GM13976 (cell line): ENCODE data around the gene RPL18A.

Experiments
- DNase-seq: peaks from one replicate; pipeline ENCODE4 v3.0.0; 2012; ENCODE audit warnings: low spot score
- in situ Hi-C: fragments of 300-500 bp; cut with MboI; formaldehyde crosslinking; loops from one replicate; pipeline ENCODE4 v1.12.0; 2022; ENCODE audit warnings: low sequenced_read_pairs, mixed read lengths, inconsistent platforms; ENCODE audit not compliant: unreplicated experiment
- TF ChIP-seq, protein P1 (sequence below): IDR thresholded peaks from 2 replicates; pipeline ENCODE4 v1.5.1; 2012; ENCODE audit warnings: borderline replicate concordance, mild to moderate bottlenecking; ENCODE audit not compliant: insufficient read depth; ENCODE audit errors: extremely low read depth, missing control alignments, control extremely low read depth

RPL18A gene

DNA sequence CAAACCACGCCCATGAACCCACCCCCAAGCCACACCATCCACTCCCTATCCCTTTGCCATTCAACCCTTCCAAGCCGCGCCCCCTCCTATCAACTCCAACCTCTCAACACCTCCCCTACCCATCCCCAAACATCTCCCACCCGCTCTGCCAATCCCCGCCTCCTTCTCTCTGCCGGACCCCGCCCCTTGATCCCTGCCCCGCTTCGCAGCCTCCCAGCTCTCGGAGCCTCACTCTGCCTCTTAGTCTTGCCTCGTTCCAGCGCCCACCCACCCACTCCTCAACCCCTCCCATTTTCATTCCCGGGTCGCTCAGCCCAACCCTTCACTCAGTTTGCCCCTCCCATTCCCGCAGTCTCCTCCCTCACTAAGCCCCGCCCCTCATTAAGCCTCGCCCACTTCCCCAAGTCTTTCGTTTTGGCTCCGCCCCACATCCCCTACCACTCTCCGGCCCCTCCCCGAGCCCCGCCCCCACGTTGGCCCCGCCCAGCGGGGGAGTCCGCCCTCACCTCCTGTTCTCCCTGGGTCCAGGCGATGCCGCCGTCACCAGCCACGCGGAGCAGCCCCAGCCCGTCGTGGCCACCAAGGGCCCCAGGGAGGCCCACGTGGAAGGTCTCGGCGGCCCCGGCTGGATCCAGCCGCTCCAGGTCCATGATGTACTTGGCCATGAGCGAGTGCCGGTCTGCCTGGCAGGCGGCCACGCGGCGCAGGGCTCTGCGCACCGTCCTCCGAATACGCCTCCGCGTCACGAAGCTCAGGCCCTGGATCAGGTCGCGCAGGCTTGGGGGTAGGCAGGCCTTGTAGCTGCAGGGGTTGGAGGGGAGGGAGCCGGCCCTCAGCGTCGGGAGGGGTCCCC is 17.7 kb upstream of the RPL18A start:
- TF ChIP-seq, protein P1, sequence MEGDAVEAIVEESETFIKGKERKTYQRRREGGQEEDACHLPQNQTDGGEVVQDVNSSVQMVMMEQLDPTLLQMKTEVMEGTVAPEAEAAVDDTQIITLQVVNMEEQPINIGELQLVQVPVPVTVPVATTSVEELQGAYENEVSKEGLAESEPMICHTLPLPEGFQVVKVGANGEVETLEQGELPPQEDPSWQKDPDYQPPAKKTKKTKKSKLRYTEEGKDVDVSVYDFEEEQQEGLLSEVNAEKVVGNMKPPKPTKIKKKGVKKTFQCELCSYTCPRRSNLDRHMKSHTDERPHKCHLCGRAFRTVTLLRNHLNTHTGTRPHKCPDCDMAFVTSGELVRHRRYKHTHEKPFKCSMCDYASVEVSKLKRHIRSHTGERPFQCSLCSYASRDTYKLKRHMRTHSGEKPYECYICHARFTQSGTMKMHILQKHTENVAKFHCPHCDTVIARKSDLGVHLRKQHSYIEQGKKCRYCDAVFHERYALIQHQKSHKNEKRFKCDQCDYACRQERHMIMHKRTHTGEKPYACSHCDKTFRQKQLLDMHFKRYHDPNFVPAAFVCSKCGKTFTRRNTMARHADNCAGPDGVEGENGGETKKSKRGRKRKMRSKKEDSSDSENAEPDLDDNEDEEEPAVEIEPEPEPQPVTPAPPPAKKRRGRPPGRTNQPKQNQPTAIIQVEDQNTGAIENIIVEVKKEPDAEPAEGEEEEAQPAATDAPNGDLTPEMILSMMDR, result no peak
- peak; percentile 73 for DNase-seq
- in situ Hi-C loops, result no loop called here

DNA sequence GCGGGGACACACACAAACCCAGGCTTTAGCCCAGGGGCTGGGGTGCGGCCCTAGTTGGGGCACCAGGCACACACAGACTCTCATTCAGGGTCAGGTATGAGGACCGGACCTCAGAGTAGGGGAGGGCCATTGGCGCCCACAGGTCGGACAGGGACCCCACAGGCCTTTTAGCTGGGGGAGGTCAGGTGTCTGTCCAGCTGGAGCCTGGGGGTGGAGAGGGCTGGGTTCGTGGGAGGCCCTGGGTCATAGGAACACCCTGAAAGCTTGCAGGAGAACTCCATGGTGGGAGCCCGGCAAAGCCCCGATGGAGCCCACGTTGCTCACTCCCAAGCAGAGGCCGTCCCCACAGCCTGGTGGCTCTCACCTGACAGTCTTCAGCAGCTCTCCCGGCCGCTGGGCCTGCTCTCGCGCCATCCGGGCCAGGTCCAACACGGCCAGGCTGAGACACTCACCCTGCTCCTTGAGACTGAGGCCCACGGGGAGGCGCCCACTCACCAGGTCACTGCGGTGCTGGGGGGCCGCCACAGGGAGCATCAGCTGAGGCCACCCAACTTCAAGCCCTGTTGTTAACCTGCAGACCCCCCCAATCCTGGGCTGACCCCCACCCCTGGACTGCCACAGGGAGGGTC is 16.9 kb upstream of the RPL18A start:
- in situ Hi-C loops, result no loop called here
- DNase-seq, result no peak
- TF ChIP-seq, protein P1, result no peak

DNA sequence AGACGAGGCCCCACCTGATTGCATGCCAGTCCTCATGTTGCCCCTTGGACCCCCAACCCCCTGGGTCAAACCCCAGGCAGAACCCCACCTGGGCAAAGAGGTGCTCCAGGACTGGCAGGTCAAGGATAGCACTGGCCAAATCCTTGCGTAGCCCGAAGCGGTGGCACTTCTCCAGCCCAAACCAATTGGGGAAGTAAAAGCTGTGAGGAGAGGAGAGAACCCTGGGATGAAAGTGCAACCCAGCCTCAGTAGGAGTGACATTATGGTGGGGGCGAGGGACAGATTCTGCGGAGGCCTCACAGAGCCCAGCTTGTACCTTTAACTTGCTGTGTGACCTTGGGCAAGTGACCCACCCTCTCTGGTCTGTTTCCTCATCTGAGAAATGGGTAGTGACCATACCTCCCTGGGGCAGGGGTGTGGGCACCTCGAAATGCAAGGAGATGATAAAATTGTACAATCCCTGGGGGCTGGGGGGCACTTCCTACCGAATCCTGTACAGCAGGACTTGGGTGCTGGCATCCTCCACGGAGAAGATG is 16.4 kb upstream of the RPL18A start:
- TF ChIP-seq, protein P1, result no peak
- no peak for DNase-seq
- in situ Hi-C loops, result no loop called here

DNA sequence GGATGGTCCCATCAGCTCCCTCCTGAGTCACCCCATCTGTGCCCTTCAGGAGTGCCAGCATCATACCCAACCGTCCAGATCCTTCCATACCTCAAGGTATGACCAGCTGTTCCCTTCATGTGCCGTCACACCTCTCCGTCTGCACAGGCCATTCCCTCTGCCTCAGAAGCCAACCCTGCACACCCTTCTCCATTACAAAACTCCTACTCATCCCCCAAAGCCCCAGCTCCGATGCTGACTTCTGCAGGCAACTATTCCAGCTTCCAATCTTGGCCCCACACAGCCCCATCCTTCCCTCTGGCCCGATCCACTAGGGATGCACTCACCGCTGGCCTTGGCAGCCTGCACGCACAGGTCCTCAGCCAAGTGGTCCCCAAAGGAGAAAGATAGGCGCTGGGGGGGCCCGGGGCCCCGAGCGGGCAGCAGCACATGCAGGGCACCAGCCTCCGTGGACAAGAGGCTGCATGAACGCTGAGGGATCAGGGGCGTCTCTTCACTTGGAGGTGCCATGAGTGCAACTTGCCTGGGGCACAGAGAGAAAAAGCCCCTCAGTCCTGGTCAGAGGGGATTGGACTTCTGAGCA is 15.7 kb upstream of the RPL18A start:
- in situ Hi-C loops, result no loop called here
- TF ChIP-seq, protein P1, result no peak
- no peak for DNase-seq

DNA sequence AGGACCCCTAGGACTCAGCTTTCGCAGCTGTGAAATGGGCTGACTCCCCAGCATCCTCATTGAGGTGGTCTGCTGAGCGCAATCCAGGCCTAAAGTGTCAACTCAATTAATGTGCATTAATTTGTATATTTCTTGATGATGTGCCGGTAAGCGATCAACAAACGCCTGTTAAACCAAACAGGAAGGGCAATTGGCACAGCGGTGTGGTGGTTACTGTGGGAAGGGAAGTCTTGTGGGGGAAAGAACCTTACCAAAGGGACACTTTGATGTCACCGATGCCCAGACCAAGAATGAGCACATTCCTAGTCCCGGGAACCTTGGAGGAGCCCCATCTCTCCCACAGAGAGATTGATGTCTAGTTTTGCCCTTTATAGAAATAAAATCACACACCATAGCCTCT is 13.6 kb upstream of the RPL18A start:
- DNase-seq, result no peak
- in situ Hi-C loops, result no loop called here
- TF ChIP-seq, protein P1, result no peak

DNA sequence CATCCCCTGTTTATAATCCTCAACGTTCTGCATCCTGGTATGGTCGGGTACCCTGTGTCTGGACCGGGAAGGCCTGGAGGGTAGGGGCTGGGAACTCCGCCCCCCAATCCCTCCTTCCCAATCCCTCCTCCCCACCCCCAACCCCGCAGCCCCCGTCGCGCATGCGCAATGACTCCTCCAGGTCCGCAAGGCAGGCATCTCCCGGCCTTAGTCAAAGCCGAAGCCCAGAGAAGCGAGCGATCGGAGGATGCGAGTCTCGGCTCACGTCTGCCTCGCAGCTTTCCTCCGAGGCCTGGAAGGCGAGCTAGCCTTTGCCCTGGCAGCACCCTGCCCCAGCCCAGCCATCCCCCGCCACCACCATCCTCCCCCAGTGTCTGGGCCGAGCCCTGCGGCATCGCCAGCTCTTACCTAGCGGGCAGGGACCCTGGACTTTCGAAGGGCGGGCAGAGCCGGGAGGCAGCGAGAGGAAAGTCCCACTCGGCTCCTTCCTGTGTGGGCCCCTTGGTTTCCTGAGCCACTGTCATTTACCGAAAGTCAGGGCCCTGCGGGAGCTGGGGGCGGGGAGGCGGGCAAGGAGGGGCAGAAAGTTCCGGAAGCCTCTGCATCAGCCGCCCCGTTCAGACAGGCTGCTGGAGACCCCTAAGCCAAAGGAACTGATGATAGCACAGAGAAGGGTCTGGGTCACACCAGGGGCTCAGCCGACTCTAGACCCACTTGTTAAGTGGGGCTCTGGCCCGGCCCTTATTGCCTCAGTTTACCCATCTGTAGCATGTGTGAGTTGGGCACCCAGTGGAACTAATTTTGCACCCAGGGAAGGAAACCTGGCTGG is 12.0 kb upstream of the RPL18A start, which contains the start of gene JAK3:
TSS of gene JAK3 (minus strand) at position 445 of the 829 bp plus-strand sequence. CDS start 3,565 bp downstream, outside the sequence.
- TF ChIP-seq, protein P1, result no peak
- DNase-seq, result peak; percentile 91
- in situ Hi-C loops, result no loop called here
